ENCODE measurements around the gene PITPNM3.

PITPNM3 gene

GRCh38 chr17:6525141-6525540 is 31.2 kb downstream of the PITPNM3 start:
- no peak for DNase-seq

- DNase-seq, result no peak
Observed at GRCh38 chr17:6524520-6524919, 31.8 kb downstream of the PITPNM3 start.

- no peak for DNase-seq
Observed at GRCh38 chr17:6523809-6524355, 32.5 kb downstream of the PITPNM3 start.

DNA sequence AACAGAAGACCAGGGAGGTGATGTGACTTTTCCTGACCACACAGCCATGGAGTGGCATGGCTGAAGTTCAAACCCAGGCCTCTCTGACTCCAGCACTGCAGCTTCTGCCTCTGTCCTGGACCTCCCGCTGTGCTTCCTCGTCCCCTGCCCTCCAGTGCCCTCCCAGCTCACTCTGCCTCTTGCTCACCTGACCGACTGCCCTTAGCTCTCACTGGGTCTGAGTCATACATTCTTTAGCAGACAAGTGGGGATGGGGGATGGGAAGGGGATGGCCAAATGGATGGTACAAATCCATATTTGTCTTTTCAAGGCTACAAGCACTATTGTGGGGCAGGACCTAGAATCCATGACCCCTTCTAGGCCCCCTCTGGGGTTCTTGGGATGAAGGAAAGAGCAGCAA is 33.0 kb downstream of the PITPNM3 start:
- DNase-seq, result no peak

DNA sequence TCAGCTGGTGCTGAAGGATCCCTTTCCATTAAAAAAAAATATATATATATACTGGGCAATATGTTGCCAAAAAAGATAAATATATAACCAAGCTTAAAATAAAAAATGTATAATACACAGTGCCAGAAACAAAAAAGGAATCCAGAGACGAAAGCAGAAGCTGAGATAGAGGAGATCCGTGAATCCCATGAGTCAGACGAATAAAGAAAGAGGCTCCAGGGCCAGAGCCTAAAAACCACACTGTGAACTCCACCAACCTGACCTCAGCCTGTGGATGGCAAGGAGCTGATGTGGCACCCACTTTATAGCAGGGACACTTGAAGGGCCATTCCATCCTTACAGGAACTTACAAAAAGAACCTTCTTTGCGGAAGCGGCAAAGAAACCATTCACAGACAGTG is 34.8 kb downstream of the PITPNM3 start:
- DNase-seq, result no peak

DNA sequence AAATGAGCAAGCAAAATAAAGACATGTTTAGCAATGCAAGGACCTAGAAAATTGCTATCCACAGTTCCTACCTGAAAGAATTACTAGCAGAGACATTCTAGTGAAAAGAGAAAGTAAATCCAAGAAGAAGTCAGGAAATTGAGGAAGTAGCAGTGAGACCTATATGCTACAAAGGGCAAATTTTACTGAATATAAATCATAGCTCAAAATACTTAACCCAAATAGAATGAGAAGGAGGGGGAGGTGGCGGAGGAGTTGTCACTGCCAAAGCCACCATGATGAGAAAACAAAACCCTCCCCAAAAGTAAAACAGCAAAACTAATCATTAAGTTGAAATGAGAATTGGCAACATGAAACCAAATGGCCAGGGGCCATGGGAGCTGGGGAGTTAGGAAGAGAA is 39.3 kb downstream of the PITPNM3 start:
- DNase-seq, result no peak

DNA sequence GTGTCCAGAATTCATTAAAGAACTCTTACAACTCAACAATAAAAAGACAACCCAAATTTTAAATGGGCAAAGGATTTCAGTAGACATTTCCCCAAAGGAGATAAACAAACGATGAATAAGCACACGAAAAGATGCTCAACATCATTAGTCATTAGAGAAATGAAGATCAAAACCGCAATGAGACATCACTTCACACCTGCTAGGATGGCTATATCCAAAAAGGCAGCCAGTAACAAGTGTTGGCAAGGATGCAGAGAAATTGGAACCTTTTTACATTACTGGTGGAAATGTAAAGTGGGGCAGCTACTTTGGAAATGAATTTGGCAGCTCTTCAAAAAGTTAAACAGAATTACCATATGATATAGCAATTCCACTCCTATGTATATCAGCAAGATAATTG is 42.0 kb downstream of the PITPNM3 start:
- no peak for DNase-seq

GRCh38 chr17:6512552-6512951 is 43.8 kb downstream of the PITPNM3 start:
- no peak for DNase-seq

- no peak for DNase-seq
Observed at GRCh38 chr17:6510321-6510977, 45.9 kb downstream of the PITPNM3 start.

GRCh38 chr17:6509921-6510320 is 46.4 kb downstream of the PITPNM3 start:
- DNase-seq, result no peak

GRCh38 chr17:6509031-6509771 is 47.2 kb downstream of the PITPNM3 start:
- DNase-seq, result peak; percentile 34

DNA sequence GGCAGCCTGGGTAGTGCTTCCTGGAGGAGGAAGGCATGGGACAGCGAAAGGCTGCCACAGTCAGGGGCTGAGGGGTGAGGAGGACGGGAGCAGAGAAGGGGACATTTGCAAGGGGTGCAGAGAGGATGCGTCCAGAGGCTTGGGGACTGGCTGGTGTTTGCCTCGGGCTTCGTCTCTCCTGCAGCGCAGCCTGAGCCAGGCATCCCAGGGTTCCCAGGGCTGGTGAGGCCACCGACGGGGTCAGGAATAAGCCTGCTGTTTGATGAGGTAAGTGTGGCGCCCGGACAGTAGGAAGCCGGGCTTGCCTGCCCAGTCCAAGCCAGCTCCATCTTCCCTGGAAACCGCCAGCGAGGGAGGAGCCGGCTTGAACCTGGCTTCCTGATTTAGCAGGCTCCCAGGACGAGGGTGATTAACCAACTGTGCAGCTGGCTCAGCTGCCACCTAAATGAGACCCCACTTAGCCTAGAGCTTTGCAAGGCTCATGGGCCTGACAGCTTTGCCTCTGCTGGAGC is 47.8 kb downstream of the PITPNM3 start:
- no peak for DNase-seq

DNA sequence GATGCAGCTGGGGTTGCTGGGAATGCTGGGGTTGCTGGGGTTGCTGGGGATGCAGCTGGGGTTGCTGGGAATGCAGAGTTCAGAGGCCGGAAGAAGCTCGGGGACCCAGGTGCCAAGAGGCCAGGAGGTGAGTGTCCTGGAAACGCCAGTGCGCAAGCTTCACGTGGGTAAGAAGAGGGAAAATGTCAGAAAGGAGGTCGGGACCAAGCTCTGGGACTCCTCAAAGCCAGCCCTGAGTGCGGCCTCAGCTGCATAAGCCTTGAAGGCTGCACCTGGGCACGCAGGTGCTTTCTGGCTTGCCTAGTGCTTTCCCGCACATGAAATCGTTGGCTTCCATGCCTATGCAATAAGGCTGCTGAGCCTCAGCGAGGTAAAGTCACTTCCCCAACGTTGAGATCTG is 48.3 kb downstream of the PITPNM3 start:
- DNase-seq, result no peak

GRCh38 chr17:6507535-6507934 is 48.8 kb downstream of the PITPNM3 start:
- peak; percentile 71 for DNase-seq

DNA sequence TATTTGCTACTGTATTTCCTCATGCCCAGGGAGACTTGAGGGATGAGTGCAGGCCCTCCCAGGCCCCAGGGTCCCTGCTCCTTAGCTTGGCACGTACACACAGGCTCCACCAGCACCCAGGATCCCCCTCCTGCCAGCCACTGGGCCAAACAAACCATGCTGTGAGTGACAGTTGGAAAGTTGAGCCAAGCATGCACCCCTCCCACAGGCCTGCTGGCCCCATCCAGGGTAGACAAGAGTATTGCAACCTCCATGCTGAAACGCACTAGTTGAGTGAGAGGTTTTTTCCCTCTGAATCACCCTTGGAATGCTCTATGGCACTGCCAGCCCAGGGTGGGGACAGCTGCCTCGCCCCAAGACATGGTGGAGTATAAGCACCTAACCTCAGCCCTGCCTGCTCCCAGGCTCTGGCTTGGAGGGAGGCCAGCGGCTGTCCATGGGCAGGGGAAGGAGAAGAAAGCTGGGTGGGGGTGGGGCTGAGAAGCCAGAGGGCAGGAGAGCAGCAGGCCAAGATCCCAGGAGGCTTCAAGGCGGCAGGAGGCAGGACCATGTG is 49.6 kb downstream of the PITPNM3 start:
- peak; percentile 28 for DNase-seq

DNA sequence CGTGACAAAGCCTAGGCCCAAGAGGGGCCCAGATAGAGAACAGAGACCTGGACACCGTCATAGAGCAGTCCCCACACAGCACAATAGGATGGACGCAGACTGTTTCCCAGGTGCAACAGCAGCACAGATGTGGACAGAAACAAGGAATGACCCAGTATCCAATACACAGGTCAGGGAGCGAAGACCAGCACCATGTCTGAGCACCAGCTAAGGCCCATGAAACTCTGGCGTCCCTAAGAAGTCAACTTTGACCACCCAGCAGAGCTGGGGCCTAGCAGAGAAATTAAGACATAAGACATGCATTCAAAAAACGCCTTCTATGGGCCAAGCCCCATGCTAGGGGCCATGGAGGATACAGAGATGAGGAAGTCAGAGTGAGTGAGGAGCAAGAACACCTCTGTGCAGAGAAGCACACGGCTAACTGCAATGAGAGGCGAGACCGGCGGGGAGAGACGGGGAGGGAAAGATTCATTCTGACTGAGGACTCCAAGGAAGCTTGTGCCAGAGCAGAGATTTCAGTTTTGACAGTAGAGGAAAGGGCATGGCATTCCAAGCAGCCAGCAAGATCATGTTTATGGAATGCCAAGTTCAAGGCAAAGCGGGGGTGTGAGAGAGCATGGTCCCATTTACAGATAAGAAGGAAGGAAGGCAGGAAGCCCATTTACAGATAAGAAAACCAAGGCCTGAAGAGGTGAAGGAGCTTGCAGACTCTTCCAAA is 50.8 kb downstream of the PITPNM3 start:
- peak; percentile 25 for DNase-seq

DNA sequence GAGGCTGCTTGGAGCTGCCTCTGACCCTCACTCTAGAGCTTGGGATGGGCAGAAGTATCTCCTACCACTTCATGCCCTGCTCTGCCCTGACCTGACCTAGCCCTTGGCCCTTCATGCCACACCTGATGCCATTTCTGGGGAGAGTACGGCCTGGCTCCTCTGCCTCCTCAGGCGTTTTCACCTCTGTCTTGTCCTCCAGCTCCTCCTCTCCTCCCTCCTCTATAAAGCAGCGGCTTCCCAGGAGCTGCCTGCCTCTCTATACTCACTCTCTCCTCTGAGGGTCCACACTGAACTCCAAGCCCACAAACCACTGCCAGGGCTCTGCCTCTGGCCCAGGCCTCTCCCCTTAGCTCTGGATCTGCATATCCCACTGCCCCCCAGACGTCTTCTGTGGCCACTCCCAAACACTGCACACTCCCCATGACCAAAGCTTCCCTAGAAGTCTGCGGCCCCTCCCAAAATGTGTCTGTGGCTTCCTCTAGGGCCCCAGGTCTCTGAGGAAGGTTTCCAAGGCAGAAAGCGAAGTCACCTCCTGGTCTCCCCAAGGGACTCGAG is 52.6 kb downstream of the PITPNM3 start:
- DNase-seq, result no peak

- DNase-seq, result no peak
Observed at GRCh38 chr17:6502871-6503509, 53.4 kb downstream of the PITPNM3 start.

GRCh38 chr17:6502142-6502541 is 54.2 kb downstream of the PITPNM3 start:
- DNase-seq, result no peak

DNA sequence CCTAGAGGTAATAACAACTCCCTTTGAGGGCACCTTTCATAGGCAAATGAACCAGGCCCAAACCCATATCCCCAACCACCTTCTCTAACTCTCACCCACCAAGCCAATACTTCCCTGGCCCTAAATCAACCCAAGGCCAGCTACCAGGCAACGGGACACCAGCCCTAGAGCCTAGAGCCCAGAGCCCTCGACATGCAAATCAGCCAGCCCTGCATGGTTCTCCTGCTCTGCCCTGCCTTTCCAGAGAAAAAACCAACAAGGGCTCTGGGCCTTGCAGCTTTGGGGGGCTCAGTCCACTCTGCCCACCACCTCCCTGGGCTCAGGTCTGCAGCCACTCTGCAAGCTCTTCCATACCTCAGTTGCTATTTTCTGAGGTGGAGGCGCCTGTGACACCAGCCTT is 55.0 kb downstream of the PITPNM3 start:
- no peak for DNase-seq

DNA sequence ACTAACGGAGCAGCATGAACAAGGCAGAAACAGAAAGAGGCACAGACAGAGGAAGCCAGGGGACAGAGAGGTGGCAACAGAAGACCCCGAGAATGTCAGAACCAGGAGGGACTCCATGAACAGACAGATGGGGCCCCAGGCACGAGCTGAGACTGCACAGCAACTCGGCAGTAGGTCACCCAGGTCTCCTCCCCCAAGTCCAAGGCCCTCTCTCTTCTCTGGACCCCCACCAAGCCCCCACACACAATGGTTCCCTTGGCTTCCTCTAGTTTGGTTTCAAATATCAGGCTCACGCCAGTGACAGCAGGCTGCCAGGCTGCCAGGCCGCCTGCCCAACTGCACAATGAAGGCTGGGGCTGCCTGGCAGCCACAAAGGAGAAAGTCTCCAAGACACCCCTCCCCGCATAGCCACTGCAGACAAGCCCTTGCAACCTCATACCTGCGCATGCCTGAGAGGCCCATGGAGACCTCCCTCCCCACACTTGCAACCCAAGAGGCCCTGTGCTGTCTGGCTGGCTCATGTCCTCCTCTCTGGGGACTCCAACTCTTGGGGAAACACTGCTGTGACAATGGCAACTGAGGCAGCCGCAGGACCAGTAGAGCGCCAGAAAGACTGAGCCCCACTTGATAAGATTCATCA is 57.3 kb downstream of the PITPNM3 start:
- DNase-seq, result no peak

GRCh38 chr17:6498356-6498755 is 58.0 kb downstream of the PITPNM3 start:
- DNase-seq, result no peak

All from fibroblast of skin of right quadriceps (primary cell).